Lower leg skin (tissue), 4 donors: ENCODE results near the gene CLEC16A. TPM values are rescaled to one million over a fixed set of nuclear protein-coding genes. Genes with fewer than 3 reads are reported as not detected.

Experiments
- DNase-seq, 2 donors: peaks; one replicate each; pipeline ENCODE4 v3.0.0-alpha.2; 2019; ENCODE audit warnings: low spot score in 2 of 2
- H3K4me3 ChIP-seq: fragments of 200-600 bp; sonication (generic); 2 replicates; pipeline ENCODE4 v1.5.1; 2017; ENCODE audit warnings: mild to moderate bottlenecking, low read depth; ENCODE audit not compliant: poor library complexity, severe bottlenecking
- POLR2A ChIP-seq, 2 donors: fragments of 450-650 bp; IDR thresholded peaks; one replicate each; pipeline ENCODE4 v1.6.1; 2016 to 2017; ENCODE audit warnings: antibody characterized with exemption in 2 of 2, mild to moderate bottlenecking in 1 of 2, moderate library complexity in 1 of 2
- WGBS, 2 donors: methylation state at CpG; one replicate each; pipeline ENCODE4 v1.1.5; 2018; 5-methylcytosine and 5-hydroxymethylcytosine counted together
- intact Hi-C: fragments of 100-400 bp; cut with DNase I; formaldehyde crosslinking; loops from one replicate; pipeline ENCODE4 v1.15.0; 2023; ENCODE audit warnings: low total_unique reads
- total RNA-seq, 4 donors: library from RNA; depleted of rRNA; stranded (reverse); fragments of >200 nt; gene quantifications; one replicate each; pipeline ENCODE4 v1.1.0, GENCODE V29; 2016
- TF ChIP-seq, protein P1 (sequence below), 3 donors: fragments of 450-650 bp; IDR thresholded peaks; one replicate each; pipeline ENCODE4 v1.5.1; 2016; ENCODE audit warnings: antibody characterized with exemption in 3 of 3, mild to moderate bottlenecking in 3 of 3, moderate library complexity in 2 of 3

CLEC16A gene
- total RNA-seq, 4 donors from 2014 or later = 26.8 to 30.0 (median 29.5) TPM

DNA sequence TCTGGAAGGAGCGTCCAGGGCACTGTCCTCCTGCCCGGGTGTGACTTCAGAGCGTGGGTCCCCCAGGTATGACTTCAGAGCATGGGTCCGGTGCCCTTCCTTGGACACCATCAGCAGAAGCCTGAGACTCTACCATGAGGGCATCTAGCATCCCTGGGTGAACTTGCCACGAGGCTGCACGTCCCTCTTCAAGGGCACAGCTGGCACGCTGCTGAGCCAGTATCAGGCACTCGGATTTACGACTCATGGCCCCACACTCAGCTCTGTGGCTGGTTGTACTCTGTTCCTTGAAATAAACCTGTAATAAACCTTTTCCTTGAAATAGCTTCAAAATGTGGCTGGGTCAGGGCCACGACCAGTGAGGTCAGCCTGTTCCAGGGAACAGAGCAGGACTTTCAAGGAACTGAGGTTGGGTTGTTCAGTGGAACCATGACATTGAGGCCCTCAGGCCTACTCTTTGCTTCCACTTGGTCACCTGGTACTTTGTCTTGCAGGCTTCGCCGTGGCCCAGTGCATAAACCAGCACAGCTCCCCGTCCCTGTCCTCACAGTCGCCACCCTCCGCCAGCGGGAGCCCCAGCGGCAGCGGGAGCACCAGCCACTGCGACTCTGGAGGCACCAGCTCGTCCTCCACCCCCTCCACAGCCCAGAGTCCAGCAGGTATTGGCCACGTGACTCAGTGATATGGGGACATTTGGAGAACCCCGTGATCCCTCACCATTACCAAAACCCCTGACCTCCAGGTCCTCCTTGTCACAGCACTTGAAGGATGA is 221.7 kb downstream of the CLEC16A start:
- TF ChIP-seq, protein P1, sequence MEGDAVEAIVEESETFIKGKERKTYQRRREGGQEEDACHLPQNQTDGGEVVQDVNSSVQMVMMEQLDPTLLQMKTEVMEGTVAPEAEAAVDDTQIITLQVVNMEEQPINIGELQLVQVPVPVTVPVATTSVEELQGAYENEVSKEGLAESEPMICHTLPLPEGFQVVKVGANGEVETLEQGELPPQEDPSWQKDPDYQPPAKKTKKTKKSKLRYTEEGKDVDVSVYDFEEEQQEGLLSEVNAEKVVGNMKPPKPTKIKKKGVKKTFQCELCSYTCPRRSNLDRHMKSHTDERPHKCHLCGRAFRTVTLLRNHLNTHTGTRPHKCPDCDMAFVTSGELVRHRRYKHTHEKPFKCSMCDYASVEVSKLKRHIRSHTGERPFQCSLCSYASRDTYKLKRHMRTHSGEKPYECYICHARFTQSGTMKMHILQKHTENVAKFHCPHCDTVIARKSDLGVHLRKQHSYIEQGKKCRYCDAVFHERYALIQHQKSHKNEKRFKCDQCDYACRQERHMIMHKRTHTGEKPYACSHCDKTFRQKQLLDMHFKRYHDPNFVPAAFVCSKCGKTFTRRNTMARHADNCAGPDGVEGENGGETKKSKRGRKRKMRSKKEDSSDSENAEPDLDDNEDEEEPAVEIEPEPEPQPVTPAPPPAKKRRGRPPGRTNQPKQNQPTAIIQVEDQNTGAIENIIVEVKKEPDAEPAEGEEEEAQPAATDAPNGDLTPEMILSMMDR (IDR thresholded peaks at IDR 0.05) = no peak
- no peak for TF ChIP-seq POLR2A (IDR thresholded peaks at IDR 0.05)
- DNase-seq = no peak
- H3K4me3 ChIP-seq = no peak overlapping the region
- intact Hi-C loops = no loop called here
- 96% methylated on average over 21 to 22 of the region's 22 CpGs for WGBS, 2 donors

DNA sequence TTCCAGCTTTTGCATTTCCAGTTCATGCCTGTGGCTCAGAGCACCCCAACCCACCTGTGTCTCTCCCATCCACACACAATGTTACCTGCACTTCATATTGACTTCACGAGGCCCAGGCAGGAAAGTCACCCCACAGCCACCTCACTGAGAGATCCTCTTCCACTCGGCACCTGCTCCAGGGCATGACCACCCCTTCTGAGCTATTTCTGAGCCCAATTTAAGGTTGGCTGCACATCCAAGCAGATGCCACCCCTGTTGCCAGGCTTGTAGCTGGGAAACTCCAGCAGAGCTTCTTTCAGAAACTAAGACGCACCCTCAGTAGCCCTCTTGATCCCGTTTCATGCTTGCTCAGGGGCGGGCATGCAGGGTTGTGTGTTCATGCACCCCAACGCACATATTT is 223.2 kb downstream of the CLEC16A start:
- intact Hi-C loops = no loop called here
- WGBS, 2 donors = 95 to 96% methylated on average over 6 of the region's 6 CpGs
- DNase-seq = no peak
- TF ChIP-seq, protein P1 (IDR thresholded peaks at IDR 0.05) = no peak
- no peak for TF ChIP-seq POLR2A (IDR thresholded peaks at IDR 0.05)
- H3K4me3 ChIP-seq = no peak overlapping the region

DNA sequence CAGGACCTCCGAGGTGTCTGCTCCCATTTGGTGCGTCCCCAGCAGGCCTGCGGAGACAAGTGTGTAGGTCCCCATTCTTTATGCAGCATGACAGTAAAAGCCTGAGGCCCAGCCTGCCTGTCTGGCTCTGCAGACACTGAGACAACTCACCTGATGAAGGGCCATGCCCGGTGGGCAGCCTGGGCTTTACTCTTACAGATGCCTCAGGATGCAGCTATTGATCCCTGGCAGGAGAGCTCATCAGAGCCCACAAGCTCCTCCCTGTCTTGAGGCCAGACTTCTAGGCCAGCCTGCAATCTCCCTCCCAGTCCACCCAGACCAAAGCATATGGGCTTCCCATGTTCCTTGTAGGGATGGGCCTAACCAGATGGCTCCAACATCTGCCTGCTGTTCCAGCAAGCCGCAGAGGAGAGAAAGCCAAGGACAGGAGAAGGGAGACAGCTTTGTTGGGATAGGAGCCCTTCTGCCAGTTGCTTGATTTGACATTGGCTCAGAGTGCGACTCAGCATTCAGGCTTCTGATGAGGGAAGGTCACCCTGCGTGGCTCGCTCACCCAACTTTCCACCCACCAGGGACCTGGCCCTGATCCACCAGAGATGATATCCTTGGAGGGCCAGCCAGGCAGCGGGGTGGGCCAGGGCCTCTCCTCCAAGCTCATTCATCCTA is 224.2 kb downstream of the CLEC16A start:
- 65 to 82% methylated on average over 7 to 9 of the region's 9 CpGs for WGBS, 2 donors
- H3K4me3 ChIP-seq = no peak overlapping the region
- TF ChIP-seq POLR2A (IDR thresholded peaks at IDR 0.05) = no peak
- TF ChIP-seq, protein P1 (IDR thresholded peaks at IDR 0.05) = no peak
- DNase-seq = no peak
- intact Hi-C loops = no loop called here

DNA sequence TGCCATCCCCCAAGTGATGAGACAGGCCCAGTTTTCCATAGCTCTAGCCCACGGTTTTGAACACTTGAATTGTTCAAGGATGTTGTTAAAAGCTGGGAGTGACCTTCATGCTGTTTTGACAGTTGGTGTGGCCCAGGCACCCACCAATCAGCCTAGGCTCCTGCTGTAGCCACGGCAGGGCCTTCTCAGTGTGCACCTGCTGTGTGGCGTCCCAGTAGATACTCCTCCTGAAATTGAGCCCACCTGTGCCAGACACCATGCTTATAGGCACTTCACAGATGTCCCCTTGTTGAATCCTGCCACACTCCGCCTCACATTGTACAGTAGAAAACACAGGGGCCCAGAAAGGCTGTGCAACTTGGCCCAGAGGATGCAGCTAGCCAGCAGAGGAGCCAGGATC is 225.3 kb downstream of the CLEC16A start:
- WGBS, 2 donors = 90 to 96% methylated on average over 3 to 4 of the region's 4 CpGs
- H3K4me3 ChIP-seq = no peak overlapping the region
- no peak for DNase-seq
- TF ChIP-seq, protein P1 (IDR thresholded peaks at IDR 0.05) = no peak
- TF ChIP-seq POLR2A (IDR thresholded peaks at IDR 0.05) = no peak
- intact Hi-C loops = no loop called here

DNA sequence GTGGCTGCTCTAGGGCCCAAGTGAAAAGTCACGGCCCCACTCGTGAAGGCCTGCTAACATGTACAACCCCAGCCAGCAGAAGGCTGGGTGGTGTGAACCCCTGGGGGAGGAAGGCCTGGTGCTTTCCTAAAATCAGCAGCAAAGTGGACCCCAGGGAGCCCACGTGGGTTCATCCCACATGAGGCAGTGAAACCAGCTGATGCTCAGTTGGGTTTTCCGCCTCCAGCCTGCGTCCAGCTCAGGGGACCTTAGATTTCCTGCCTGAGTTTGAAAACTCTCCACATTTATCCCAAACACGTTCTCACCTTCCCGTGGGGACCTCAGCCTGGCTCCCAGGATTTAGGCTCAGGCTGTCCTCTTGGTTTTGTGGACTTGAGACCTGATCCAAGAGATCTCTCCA is 225.8 kb downstream of the CLEC16A start:
- no peak for DNase-seq
- TF ChIP-seq, protein P1 (IDR thresholded peaks at IDR 0.05) = no peak
- no peak for TF ChIP-seq POLR2A (IDR thresholded peaks at IDR 0.05)
- intact Hi-C loops = no loop called here
- WGBS, 2 donors = 87 to 91% methylated on average over 7 of the region's 7 CpGs
- no peak overlapping the region for H3K4me3 ChIP-seq
